ENCODE measurements around the gene NTM. TPM values are rescaled to one million over a fixed set of nuclear protein-coding genes. Genes with fewer than 3 reads are reported as not detected.

The NTM gene
- total and polyA plus RNA-seq, 12 donors, result 0.43 to 3.0 (median 1.3) TPM

GRCh38 chr11:132077416-132077815 is 707.0 kb downstream of the NTM start:
- H3K27me3 ChIP-seq, result no peaks in the 10 kb centered on the region
- no peak overlapping the region for H3K4me3 ChIP-seq
- H3K36me3 ChIP-seq, result no peaks in the 10 kb centered on the region
- no peak overlapping the region for H3K27ac ChIP-seq
- intact Hi-C loops (cut with DNase I), result no loop called here
- no peak for DNase-seq
- H3K4me1 ChIP-seq, result peaks cover 0 to 18% (median 3%) of the 10 kb centered on the region in 9 donors
- H3K9me3 ChIP-seq, result peaks cover 0 to 5% (median 0%) of the 10 kb centered on the region in 11 donors
- no peak for ATAC-seq
- no peak for TF ChIP-seq CTCF (IDR thresholded peaks at IDR 0.05)

- DNase-seq (no peak), ATAC-seq (no peak)
- H3K27me3 ChIP-seq, result no peaks in the 10 kb centered on the region
- H3K36me3 ChIP-seq, result no peaks in the 10 kb centered on the region
- 78 to 80% methylated on average over 17 of the region's 17 CpGs for WGBS, 2 donors
- H3K4me3 ChIP-seq, result no peak overlapping the region
- H3K9me3 ChIP-seq, result peaks cover 0 to 16% (median 4%) of the 10 kb centered on the region in 11 donors
- peaks cover 0 to 9% (median 0%) of the 10 kb centered on the region in 9 donors for H3K4me1 ChIP-seq
- intact Hi-C loops (cut with DNase I), result no loop called here
- no peak overlapping the region for H3K27ac ChIP-seq
- no peak for TF ChIP-seq CTCF (IDR thresholded peaks at IDR 0.05)
Observed at GRCh38 chr11:132078264-132079076, 708.1 kb downstream of the NTM start.

- Histone ChIP-seq H3K4me3 (no peak overlapping the region), H3K27me3 (no peaks in the 10 kb centered on the region), H3K27ac (no peak overlapping the region), H3K9me3 (peaks cover 0 to 32% (median 20%) of the 10 kb centered on the region in 11 donors), H3K36me3 (no peaks in the 10 kb centered on the region), H3K4me1 (peaks cover 0 to 6% (median 0%) of the 10 kb centered on the region in 9 donors)
- no peak for DNase-seq
- WGBS, 2 donors, result 28 to 52% methylated on average over 1 of the region's 1 CpG
- no peak for TF ChIP-seq CTCF (IDR thresholded peaks at IDR 0.05)
- intact Hi-C loops (cut with DNase I), result no loop called here
- no peak for ATAC-seq
Observed at GRCh38 chr11:132080127-132080526, 709.7 kb downstream of the NTM start.

- Histone ChIP-seq H3K36me3 (no peaks in the 10 kb centered on the region), H3K4me3 (no peak overlapping the region), H3K4me1 (no peaks in the 10 kb centered on the region), H3K27me3 (no peaks in the 10 kb centered on the region), H3K27ac (no peak overlapping the region), H3K9me3 (peaks cover 0 to 57% (median 37%) of the 10 kb centered on the region in 11 donors)
- TF ChIP-seq CTCF (IDR thresholded peaks at IDR 0.05), result no peak
- intact Hi-C loops (cut with DNase I), result no loop called here
- WGBS, 2 donors, result 81 to 88% methylated on average over 5 of the region's 5 CpGs
- no peak for ATAC-seq
- DNase-seq, result no peak
Observed at GRCh38 chr11:132082566-132082965, 712.2 kb downstream of the NTM start.
